Left renal pelvis (tissue), 4 donors: ENCODE data around the gene ELFN2. TPM values are rescaled to one million over a fixed set of nuclear protein-coding genes. Genes with fewer than 3 reads are reported as not detected.

Source experiments
- DNase-seq, 4 donors: peaks; one replicate each; pipeline ENCODE4 v3.0.0-alpha.2; 2013; ENCODE audit warnings: low read depth in 4 of 4, low spot score in 3 of 4
- polyA plus RNA-seq, 4 donors: library from polyadenylated mRNA; unstranded; fragments of 120-200 nt; gene quantifications; one replicate each; pipeline ENCODE4 v1.2.1, GENCODE V29; 2013; ENCODE audit not compliant: insufficient read length in 4 of 4

Gene ELFN2
- polyA plus RNA-seq, 4 donors, result 0.54 to 5.3 (median 1.4) TPM

DNA sequence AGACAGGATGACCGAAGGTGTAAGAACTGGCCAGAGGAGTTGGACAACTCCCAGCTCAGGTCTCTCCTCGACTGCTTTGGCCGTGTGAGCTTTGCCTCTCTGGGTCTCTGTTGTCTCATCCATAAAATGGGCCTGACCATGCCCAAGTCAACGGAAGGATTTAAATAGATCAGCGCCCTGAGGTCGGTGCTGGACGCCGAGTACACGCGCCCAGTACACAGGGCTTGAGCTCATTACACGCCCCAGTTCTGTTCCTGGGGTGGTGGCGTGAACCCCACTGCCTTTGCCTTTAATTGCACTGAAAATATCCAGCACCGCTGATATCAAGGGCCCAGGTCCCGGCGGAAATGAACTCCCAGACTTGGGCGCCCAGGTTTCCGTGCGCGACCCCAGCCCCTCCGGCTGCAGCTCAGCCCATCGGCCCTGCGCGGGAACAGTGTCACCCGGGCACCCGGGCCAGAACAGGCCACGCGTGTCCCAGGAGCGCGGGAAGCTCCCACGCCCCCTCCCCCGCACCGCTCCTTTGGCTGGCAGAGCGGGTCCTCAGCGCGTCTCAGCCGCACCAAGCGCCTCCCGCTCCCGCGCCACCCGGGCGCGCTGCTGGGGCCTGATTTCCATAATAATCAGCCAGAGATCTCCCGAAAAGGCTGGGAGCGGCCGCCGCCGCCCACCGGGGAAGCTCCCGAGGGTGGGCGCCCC lies 102.8 kb downstream of the ELFN2 start:
- DNase-seq, result no peak

DNA sequence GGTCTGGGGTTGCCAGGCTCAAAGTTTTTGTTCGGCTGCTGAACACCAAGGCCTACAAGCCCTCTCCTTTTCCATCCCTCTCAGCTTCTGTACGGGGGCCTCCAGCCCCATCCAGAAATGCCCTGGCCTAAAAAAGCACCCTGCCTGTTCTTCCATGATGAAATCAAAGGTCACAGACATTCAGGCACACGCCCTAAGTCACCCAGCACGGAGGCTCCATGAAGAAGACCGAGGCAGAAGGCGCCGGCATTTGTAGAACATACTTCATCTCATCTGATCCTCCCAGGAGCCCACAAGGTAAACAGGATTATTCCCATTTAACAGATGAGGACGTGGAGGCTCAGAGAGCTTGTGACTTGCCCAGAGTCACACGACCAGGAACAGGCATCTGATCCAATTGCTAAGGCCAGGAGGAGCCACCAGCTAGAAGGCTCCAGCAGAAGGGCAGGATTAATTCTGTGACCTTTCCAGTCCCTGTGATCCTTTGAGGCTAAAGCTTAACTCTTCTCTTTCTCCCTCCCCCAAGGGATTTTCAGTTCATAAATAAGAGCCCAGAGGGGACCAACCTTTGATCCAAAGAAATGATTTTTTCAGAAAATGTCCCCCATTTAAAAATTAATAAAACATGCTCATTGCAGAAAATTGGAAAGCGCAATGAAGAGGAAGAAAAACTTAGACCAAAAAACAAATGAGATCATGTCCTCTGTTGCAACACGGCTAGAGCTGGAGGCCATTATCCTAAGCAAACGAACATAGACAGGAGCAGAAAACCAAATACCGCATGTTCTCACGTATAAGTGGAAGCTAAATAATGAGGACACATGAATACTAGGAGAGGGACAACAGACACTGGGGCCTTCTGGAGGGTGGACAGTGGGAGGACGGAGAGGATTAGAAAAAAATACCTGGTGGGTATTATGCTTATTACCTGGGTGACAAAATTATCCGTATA lies 106.3 kb downstream of the ELFN2 start:
- no peak for DNase-seq

DNA sequence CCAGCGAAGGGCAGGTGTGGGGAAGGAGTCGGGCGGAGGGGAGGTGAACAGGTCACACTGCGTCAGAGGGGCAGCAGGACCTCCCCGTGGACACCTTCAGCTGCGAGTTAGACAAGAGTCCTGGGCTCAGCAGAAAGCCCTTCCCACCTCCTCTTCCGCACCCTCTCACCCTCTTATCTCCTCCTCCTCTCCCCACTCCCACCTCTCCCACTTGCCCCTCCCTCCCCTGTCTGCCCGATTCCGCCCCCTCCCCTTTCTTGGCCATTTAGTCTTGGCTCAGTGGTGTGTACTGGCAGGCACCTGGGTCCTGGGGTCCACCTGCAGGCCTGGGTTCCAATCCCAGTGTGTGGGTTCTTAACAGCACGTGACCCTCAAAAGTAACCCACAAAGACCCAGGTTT lies 107.8 kb downstream of the ELFN2 start:
- DNase-seq, result no peak

DNA sequence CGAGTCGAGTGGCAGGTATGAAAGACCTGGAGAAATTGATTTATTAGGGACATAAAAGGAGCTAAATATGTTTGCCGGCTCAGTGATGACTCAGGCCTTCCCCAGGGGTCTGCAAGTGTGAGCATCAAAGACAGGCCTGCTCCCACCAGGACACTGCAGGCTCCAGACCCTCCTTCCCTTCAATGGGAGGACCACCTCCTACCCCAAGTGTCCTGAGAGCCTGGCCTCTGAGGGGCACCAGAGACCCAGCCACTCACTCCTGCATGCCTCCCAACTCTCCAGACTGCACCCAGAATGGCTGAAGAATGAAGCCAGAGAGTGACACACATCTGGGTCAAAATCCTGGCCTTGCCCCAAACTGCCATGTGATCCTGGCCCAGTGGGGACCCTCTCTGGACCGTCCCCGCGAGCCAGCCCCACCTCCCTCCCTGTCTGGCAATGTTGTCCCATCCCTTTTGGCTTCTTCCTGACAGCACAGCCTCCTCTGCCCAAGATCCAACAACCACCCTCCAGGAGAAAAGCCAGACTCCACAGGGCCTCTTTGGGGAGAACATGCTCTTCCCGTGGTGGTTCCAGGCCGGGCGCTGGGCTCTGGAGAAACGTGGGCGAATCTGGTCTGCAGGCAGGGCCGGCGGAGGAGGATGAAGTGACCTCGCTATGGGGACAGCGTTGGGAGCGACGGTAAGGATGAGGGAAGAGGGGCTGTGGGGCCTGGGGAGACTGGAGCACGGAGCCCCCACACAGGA lies 108.7 kb downstream of the ELFN2 start:
- no peak for DNase-seq

Other genes starting within 250 kb of the ELFN2 start
- gene C1QTNF6, start 239.2 kb downstream of the ELFN2 start, polyA plus RNA-seq, result 10 to 100 TPM; 26.1 to 52.3 (median 30.9) TPM
- gene SSTR3, start 215.0 kb downstream of the ELFN2 start, polyA plus RNA-seq, result under 1 TPM; 0.55 to 0.98 (median 0.79) TPM
- 10 to 100 TPM in 1 of 4 donors, 1 to 10 TPM in 3; 6.2 to 13.6 (median 8.1) TPM for gene RAC2, start 183.2 kb downstream of the ELFN2 start, polyA plus RNA-seq
- 1 to 10 TPM; 3.4 to 6.2 (median 4.0) TPM for gene CYTH4, start 145.0 kb downstream of the ELFN2 start, polyA plus RNA-seq
- 10 to 100 TPM in 1 of 4 donors, 1 to 10 TPM in 3; 4.6 to 10.4 (median 8.1) TPM for gene MFNG, start 58.9 kb upstream of the ELFN2 start, polyA plus RNA-seq
- 10 to 100 TPM; 13.4 to 27.7 (median 16.6) TPM for gene CARD10, start 91.9 kb upstream of the ELFN2 start, polyA plus RNA-seq
- 10 to 100 TPM; 35.3 to 71.5 (median 53.8) TPM for gene CDC42EP1, start 133.0 kb upstream of the ELFN2 start, polyA plus RNA-seq
- gene LGALS2, start 152.6 kb upstream of the ELFN2 start, polyA plus RNA-seq, result 10 to 100 TPM in 3 of 4 donors, 1 to 10 TPM in 1; 2.5 to 30.7 (median 27.6) TPM
- gene GGA1, start 181.4 kb upstream of the ELFN2 start, polyA plus RNA-seq, result 10 to 100 TPM; 34.9 to 78.9 (median 47.2) TPM
- 10 to 100 TPM; 16.1 to 27.5 (median 24.1) TPM for gene SH3BP1, start 212.2 kb upstream of the ELFN2 start, polyA plus RNA-seq
- 10 to 100 TPM; 15.2 to 19.9 (median 17.9) TPM for gene PDXP, start 231.2 kb upstream of the ELFN2 start, polyA plus RNA-seq
- 1,000 to 10,000 TPM in 1 of 4 donors, 100 to 1,000 TPM in 3; 391 to 1,057 (median 412) TPM for gene LGALS1, start 248.2 kb upstream of the ELFN2 start, polyA plus RNA-seq